Breast epithelium (tissue), 3 donors: Measurements from ENCODE around the gene ABHD16B.

Experiments used
- POLR2A ChIP-seq: fragments of 450-650 bp; IDR thresholded peaks from one replicate; pipeline ENCODE4 v1.6.1; 2016; ENCODE audit warnings: antibody characterized with exemption, mild to moderate bottlenecking, moderate library complexity
- TF ChIP-seq, protein P1 (sequence below), 3 donors: fragments of 450-650 bp; IDR thresholded peaks; one replicate each; pipeline ENCODE4 v1.5.1; 2016 to 2017; ENCODE audit warnings: antibody characterized with exemption in 3 of 3, mild to moderate bottlenecking in 3 of 3, moderate library complexity in 3 of 3

GRCh38 chr20:63877755-63878470 is 16.6 kb downstream of the ABHD16B start:
- TF ChIP-seq, protein P1, sequence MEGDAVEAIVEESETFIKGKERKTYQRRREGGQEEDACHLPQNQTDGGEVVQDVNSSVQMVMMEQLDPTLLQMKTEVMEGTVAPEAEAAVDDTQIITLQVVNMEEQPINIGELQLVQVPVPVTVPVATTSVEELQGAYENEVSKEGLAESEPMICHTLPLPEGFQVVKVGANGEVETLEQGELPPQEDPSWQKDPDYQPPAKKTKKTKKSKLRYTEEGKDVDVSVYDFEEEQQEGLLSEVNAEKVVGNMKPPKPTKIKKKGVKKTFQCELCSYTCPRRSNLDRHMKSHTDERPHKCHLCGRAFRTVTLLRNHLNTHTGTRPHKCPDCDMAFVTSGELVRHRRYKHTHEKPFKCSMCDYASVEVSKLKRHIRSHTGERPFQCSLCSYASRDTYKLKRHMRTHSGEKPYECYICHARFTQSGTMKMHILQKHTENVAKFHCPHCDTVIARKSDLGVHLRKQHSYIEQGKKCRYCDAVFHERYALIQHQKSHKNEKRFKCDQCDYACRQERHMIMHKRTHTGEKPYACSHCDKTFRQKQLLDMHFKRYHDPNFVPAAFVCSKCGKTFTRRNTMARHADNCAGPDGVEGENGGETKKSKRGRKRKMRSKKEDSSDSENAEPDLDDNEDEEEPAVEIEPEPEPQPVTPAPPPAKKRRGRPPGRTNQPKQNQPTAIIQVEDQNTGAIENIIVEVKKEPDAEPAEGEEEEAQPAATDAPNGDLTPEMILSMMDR (IDR thresholded peaks at IDR 0.05): no peak
- no peak for TF ChIP-seq POLR2A
